ENCODE results near the gene SIAH1. TPM values are rescaled to one million over a fixed set of nuclear protein-coding genes. Genes with fewer than 3 reads are reported as not detected.
A peak's percentile ranks its signal among the peaks of the same experiment; 100 is the strongest.

The SIAH1 gene
- total RNA-seq, 1 experiment from 2014 or later = 33.2 TPM

- H2BK120ac ChIP-seq (ENCODE audit: low read depth, low read length, poor library complexity, severe bottlenecking) = no peak overlapping the region
- H3K4me1 Mint-ChIP-seq = peaks cover 11 to 28% of the 10 kb centered on the region in 2 experiments
- H3K14ac ChIP-seq (ENCODE audit: insufficient read depth, low read length) = no peak overlapping the region
- H3K27me3 ChIP-seq (ENCODE audit: insufficient read depth, low read length) = no peaks in the 10 kb centered on the region
- H3K18ac ChIP-seq (ENCODE audit: insufficient read length, low read depth, low read length) = no peak overlapping the region
- H4K91ac ChIP-seq (ENCODE audit: insufficient read length, low read depth, low read length) = no peak overlapping the region
- no peaks in the 10 kb centered on the region; the same call in 1 of the 2 replicates for H3K27me3 Mint-ChIP-seq (ENCODE audit: low read depth)
- no peak overlapping the region for H2BK12ac ChIP-seq (ENCODE audit: insufficient read length, low read depth, low read length)
- TF ChIP-seq CTCF (conservative IDR thresholded peaks at IDR 0.05) = no peak
- H3K4me1 ChIP-seq (ENCODE audit: insufficient read depth, low read length) = no peaks in the 10 kb centered on the region; the same call in 1 of the 2 replicates
- no peak overlapping the region for H3K27ac Mint-ChIP-seq
- no peak overlapping the region for H3K27ac ChIP-seq (ENCODE audit: insufficient read length, low read depth, low read length)
- peak overlapping the region in 1 of 2 experiments; percentile 44; a peak in 3 of 5 replicates for H3K4me3 Mint-ChIP-seq
- H2AFZ ChIP-seq (ENCODE audit: low read length) = no peak overlapping the region
- DNase-seq = no peak
- H3K4me2 ChIP-seq (ENCODE audit: insufficient read depth, insufficient read length, low read length) = no peak overlapping the region
- WGBS (ENCODE audit: extremely low coverage, insufficient read length, low lambda C conversion rate) = no CpG with 5 or more reads among the region's 17 CpGs
- H3K4ac ChIP-seq (ENCODE audit: low read depth, low read length) = no peak overlapping the region
- H4K5ac ChIP-seq (ENCODE audit: insufficient read length, low read depth, low read length) = peak overlapping the region; percentile 12
- H3K23ac ChIP-seq (ENCODE audit: insufficient read length, low read depth, low read length) = no peak overlapping the region
- H4K8ac ChIP-seq (replicated peaks; ENCODE audit: insufficient read length, low read depth, low read length) = no peak overlapping the region
- no peak overlapping the region for H3K9ac ChIP-seq (ENCODE audit: extremely low read depth, insufficient read length, low read length)
- no peak overlapping the region for H2BK15ac ChIP-seq (ENCODE audit: low read depth, low read length)
- H3K23me2 ChIP-seq (ENCODE audit: insufficient read length, low read depth, low read length, poor library complexity, severe bottlenecking) = peaks cover 10% of the 10 kb centered on the region
- H3K36me3 Mint-ChIP-seq (ENCODE audit: insufficient read depth in 1 of 3, low read depth in 3 of 3) = peaks cover 0 to 2% (median 0%) of the 10 kb centered on the region in 3 experiments; a peak in 2 of 7 replicates
- H2BK5ac ChIP-seq (ENCODE audit: insufficient read length, low read length) = no peak overlapping the region
- no peaks in the 10 kb centered on the region for H3K79me1 ChIP-seq (ENCODE audit: insufficient read depth, low read depth, low read length, poor library complexity, severe bottlenecking)
- no peak overlapping the region for H3K56ac ChIP-seq (ENCODE audit: insufficient read length, low read depth, low read length)
- peaks cover 24% of the 10 kb centered on the region; the same call in 1 of the 2 replicates for H3K79me2 ChIP-seq (ENCODE audit: insufficient read depth, low read length)
- no peaks in the 10 kb centered on the region for H4K20me1 ChIP-seq (ENCODE audit: control insufficient read depth, insufficient read depth, insufficient read length)
- H2BK20ac ChIP-seq (ENCODE audit: low read depth, low read length, poor library complexity, severe bottlenecking) = no peak overlapping the region
- H3T11ph ChIP-seq (ENCODE audit: low read length) = no peak overlapping the region
- H3K9me3 ChIP-seq (ENCODE audit: control insufficient read depth, low read depth, low read length) = no peaks in the 10 kb centered on the region
- no peak overlapping the region for H2AK5ac ChIP-seq (ENCODE audit: insufficient read length, low read length)
- 0 out of 5 replicates have a peak, but pooled peaks cover 0 to 3% of the 10 kb centered on the region in 2 experiments for H3K9me3 Mint-ChIP-seq
Observed at GRCh38 chr16:48386559-48387312, 1.5 kb upstream of the SIAH1 start.
